Tongue (tissue), 2 donors: ENCODE results near the gene PPDPF. TPM values are rescaled to one million over a fixed set of nuclear protein-coding genes. Genes with fewer than 3 reads are reported as not detected.
A peak's percentile ranks its signal among the peaks of the same experiment; 100 is the strongest.
"Not testable (repeated sequence)": the region's sequence is repeated elsewhere in the genome, so short reads cannot be mapped to it uniquely, and the experiment has no call there.

ENCODE experiments used
- DNase-seq: peaks from one replicate; pipeline ENCODE4 v3.0.0-alpha.2; 2015
- total RNA-seq: library from RNA; depleted of rRNA; stranded (reverse); fragments of >200 nt; gene quantifications from one replicate; pipeline ENCODE4 v1.2.3, GENCODE V29; 2014

Gene PPDPF
- total RNA-seq, 1 donor from 2014 or later, result 35.2 TPM

DNA sequence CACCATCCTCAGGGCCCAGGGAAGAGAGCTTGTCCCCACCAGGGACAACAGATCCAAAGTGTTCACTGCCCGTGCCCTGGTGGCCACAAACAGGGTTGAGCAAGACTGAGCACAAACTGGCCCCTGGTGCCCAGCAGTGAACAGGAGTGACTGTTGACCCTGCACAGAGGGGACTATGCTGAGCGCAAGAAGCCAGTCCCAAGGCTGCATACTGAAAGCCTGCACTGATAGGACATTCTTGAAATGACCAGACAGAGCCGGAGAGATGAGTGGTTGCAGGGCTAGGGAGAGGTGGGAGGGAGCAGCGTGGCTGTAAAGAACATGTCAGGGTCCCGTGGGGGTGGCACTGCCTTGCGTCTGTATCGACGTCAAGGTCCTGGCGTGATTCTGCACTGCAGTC is 30.5 kb downstream of the PPDPF start:
- no peak for DNase-seq

DNA sequence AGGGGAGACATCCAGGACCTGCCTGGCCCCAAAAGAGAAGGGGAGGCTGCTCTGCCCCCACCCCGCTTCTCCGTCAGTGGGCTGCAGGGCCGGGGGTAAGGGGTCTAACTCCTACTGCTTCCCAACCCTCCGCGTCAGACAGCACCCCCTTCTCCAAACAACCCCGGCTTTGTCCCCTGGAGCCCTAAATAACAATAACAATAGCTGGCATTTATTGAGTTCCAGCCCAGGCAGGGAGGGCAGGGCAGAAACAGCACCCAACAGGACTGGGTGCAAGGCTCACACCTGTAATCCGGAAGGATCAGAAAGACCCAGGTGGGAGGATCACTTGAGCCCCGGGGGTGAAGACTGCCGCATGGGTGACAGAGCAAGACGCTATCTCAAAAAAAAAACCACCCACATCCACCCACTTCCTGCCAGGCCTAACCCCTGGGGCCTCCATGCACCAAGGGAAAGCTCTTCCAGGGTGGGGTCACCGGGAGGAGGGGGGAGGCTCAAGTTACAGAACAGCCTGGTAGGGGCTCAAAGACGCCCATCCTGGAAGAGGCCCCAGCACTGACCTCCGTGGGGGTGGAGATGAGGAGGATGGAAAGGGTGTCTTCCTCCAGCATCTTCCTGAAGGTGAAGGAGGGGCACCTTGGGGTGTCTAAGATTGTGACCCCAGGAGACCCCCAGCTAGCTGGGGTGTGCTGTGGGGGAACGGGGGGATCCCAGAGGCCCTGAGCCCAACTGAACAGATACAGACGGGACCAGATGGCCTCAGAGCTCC is 32.1 kb downstream of the PPDPF start:
- DNase-seq, result no peak

DNA sequence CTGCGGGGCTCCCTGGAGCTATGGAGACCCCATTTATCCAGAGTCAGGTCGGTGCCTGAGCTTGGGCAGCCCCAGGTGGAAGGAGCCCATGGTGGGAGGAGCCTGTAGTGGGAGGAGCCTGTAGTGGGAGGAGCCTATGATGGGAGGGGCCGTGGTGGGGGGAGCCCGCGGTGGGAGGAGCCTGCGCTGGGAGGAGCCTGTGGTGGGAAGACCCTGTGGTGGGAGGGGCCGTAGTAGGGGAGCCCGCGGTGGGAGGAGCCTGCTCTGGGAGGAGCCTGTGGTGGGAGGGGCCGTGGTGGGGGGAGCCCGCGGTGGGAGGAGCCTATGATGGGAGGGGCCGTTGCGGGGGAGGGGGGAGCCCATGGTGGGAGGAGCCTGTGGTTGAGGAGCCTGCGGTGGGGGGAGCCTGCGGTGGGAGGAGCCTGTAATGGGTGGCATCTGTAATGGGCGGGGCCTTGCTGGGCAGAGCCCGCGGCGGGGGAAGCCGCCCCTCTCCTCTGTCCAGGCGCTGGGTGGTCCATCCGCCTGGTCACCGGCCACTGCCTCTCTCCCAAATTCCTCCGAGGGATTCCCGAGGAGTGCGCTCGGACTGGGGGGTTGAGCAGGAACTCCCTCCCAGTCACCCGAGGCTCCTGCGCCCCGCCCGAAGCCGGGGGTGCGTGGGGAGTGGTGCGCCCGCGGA is 32.8 kb downstream of the PPDPF start:
- DNase-seq, result peak; percentile 75

DNA sequence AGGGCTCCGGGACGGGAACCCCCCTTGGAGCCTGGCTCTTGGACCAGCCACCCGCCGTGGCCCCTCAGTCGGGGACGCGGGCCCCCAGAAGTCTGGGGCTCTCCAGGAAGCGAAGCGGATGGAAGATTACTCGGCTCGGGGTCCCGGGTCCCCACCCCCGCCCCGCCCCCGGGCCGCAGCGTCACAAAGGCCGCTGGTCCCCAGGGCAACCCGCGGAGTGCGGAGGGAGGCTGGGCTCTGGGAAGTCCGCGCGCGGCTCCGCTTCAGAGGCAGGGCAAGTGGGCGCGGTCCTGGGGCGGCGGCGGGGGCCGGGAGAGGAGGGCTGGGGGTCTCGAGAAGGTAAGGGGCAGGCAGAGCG is 33.3 kb downstream of the PPDPF start, which contains the start of gene FNDC11:
Gene FNDC11, plus strand, starts transcription at position 227 of the 358 bp plus-strand sequence. CDS start 1,505 bp downstream, outside the sequence.
- no peak for DNase-seq

DNA sequence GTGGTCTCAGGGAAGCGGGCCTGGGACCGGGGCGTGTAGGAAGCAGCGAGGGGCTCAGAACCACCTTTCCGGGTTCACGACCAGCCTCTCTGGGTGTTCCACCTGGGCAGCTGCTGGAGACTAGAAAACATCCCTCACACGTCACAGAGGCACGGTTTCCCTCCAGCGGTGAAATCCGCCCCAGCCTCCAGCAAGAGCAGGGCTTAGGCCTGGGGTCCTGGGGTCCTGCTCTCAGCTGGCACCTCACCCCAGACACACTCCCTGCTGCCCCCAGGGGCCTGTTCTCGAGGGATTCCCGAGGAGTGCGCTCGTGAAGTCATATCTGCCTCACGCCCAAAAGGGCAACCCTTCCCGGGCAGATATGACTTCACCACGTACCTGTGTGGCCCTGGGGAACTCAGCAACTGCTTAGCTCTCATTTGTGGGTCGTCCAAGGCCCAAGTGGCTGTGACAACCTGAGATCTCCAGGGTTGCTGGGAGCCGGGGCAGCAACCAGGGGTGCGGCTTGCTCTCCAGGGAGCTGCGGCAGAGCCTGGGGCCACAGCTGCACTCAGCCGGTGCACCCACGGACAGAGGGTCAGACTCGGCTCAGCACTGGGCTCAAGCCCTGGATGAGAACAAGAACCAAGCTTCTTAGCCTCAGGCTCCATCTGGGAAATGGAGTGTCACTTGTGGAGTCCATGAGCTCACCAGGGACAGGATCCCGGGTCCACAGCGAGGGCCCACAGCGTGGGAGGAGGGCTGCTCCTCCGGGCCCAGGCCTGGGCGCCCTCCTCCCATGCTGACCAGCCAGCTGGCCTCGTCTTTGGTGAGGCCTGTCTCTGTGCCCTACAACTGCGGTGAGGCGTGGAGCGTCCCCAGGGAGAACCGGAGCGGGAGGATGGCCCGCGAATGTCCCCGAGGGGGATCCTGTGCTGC is 34.1 kb downstream of the PPDPF start:
- DNase-seq, result no peak

DNA sequence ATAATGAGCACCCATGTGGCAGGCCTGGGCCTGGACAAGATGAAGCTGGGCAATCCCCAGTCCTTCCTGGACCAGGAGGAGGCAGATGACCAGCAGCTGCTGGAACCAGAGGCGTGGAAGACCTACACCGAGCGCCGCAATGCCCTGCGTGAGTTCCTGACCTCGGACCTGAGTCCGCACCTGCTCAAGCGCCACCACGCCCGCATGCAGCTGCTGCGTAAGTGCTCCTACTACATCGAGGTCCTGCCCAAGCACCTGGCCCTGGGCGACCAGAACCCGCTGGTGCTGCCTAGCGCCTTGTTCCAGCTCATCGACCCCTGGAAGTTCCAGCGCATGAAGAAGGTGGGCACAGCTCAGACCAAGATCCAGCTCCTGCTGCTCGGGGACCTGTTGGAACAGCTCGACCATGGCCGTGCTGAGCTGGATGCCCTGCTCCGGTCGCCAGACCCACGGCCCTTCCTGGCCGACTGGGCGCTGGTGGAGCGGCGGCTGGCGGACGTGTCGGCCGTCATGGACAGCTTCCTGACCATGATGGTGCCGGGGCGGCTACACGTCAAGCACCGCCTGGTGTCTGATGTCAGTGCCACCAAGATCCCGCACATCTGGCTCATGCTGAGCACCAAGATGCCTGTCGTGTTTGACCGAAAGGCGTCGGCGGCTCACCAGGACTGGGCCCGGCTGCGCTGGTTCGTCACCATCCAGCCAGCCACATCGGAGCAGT is 35.3 kb downstream of the PPDPF start:
- no peak for DNase-seq

GRCh38 chr20:63556873-63557478 is 36.4 kb downstream of the PPDPF start:
- no peak for DNase-seq

DNA sequence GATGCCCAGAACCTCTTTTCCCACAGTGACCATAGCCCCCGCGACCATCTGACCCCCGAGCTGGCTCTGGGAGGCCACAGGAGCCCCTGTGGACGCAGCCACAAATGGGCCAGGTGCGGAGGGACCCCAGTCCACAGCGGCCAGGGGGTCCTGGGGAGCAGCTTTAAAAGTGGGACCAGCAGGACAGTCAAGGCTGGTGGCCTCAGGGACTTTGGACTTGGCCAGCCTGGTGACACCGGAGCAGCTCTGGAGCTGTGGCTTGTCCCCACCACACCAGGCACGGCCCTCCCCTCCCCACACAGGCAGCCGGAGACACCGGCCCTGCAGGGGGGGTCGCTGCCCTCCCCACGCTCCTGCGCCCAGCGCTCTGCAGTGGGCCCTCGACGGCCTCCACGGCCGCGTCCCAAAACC is 36.9 kb downstream of the PPDPF start:
- no peak for DNase-seq

GRCh38 chr20:63558804-63559484 is 38.4 kb downstream of the PPDPF start:
- no peak for DNase-seq

DNA sequence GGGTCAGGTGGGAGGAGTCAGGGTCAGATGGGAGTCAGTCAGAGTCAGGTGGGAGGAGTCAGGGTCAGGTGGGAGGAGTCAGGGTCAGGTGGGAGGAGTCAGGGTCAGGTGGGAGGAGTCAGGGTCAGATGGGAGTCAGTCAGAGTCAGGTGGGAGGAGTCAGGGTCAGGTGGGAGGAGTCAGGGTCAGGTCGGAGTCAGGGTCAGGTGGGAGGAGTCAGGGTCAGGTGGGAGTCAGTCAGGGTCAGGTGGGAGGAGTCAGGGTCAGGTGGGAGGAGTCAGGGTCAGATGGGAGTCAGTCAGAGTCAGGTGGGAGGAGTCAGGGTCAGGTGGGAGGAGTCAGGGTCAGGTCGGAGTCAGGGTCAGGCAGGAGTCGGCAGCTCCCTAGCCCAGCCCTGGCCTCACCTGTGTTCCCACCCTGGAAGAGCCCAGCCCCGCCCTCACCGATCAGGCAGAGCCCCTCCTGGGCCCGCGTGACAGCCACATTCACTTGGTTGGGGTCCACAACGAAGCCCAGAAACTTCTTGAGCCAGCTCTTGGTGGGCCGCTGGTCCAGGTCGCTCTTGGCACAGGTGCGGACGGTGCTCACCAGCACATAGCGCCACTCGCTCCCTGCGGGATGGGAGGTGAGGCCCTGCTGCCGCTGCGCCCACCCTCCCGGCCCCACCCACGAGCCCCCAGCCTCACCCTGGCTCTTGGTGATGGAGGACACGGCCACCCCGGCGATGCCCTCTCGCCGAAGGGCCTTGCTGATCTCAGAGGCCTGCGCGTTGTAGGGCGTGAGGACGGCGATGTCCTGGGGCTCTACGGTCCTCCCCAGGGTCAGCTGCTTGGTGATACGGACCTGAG is 39.1 kb downstream of the PPDPF start:
- not testable (repeated sequence) for DNase-seq

DNA sequence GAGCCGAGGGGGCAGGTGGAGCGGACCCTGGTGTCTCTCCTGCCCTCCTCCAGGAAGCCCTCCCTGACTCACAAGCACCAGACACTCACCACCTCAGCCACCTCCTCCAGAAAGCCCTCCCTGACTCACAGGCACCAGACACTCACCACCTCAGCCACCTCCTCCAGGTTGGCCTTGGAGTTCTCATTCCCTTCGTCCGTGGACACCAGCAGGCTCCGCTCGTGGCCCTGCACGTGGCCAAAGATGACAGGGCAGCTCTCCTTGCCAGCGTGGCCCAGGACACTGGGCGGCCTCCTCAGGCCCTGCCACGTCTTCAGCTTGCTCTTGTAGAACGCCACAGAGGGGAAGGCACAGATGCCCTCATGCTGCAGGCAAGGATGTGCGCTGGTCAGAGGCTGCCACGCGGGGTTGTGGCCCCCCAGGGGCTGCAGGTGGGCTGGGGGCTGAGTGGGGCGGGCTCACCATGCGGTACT is 39.8 kb downstream of the PPDPF start:
- DNase-seq, result no peak

- DNase-seq, result no peak
Observed at GRCh38 chr20:63560856-63561609, 40.5 kb downstream of the PPDPF start.

- DNase-seq, result no peak
Observed at GRCh38 chr20:63561624-63562396, 41.2 kb downstream of the PPDPF start.

- DNase-seq, result no peak
Observed at GRCh38 chr20:63562461-63563224, 42.1 kb downstream of the PPDPF start.

DNA sequence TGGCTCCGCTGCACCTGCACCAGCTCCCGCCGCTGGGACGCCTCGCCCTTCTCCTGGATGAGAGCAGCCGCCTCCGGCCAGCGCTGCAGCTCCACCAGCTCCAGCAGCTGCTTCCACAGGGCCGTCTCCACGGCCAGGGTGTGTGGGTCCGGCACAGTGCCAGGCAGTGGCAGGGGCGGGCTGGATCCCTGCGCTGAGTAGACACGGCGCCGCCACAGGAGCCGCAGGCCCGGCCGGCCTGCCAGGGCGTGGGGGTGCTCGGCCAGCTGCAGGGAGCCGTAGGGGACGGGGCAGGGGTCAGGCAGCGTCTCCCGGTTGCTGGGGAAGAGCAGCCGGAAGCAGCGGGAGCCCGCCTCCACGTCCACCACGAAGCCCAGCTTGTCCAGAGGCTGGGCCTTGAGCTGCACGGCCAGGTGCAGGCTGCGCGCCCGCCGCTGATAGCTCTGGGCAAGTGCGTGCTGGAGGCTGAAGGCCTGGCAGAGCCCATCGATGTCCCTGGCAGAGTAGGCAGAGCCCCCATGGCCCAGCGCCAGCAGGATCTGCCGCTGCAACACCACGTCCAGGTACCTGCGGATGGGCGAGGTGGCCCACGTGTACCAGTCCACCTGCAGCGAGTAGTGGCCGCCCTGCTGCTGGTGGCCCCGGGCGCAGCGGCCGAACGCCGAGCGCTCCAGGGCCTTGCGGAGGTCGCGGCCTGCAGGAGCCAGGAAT is 42.8 kb downstream of the PPDPF start:
- DNase-seq, result no peak

DNA sequence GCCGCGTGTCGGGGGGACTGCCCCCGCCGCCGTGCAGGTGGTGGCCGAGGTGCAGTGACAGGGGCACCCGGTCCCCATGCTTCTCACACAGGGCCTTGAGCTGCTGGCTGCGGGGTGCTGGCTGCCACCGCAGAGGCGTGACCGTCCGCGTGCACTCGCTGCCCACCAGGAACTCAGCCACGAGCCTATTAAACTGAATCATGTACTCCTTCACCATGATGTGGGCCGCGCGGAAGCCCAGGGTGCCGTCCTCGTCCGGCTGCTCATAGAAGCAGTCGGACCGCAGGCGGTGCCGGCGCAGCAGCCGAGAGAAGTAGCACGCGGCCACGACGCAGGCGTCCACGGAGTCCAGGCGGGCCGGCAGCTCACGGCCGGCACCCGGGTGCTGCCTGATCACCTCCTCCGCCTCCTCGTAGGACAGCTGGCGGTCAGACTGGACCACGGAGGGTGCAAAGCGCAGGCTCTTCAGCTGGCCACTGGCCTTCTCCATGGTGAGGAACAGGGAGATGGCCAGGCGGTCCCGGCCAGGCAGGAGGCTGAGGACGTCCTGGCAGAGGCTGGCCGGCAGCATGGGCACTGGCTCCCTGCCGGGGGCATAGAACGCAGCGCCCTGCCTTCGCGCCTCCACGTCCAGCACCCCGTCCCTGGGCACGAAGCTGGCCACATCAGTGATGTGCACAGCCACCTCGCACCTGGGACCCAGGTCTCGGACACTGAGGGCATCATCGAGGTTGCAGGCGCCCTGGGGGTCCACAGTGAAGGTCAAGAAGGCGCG is 43.7 kb downstream of the PPDPF start:
- no peak for DNase-seq
